HepG2 (cell line): ENCODE measurements around the gene INSIG1. TPM values are rescaled to one million over a fixed set of nuclear protein-coding genes. Genes with fewer than 3 reads are reported as not detected.

Experiments used
- ATAC-seq: fragments of 200-7000 bp; cut with Tn5 transposase; 3 replicates; pipeline ENCODE4 v1.9.1; 2020; ENCODE audit warnings: mild to moderate bottlenecking, moderate library complexity
- BruUV-seq: library from RNA; stranded (reverse); fragments of 400-500 nt; replicated peaks from 2 replicates; lab custom pipeline; 2021; lab: Mats Ljungman, UMichigan
- CTCF ChIA-PET: fragments of 300-600 bp; formaldehyde crosslinking; extraction: SDS; loops from one replicate; lab custom pipeline; 2021; ENCODE audit warnings: low total read pairs, inconsistent platforms, low intra/inter-chr PET ratio; lab: Yijun Ruan, JAX
- POLR2A ChIA-PET: fragments of 350-600 bp; sonication (Branson Sonifier 250); formaldehyde crosslinking; loops from one replicate; lab custom pipeline; 2020; ENCODE audit warnings: antibody characterized with exemption, inconsistent platforms; lab: Yijun Ruan, JAX
- DNase-seq: peaks from one replicate; pipeline ENCODE4 v3.0.0-alpha.2; 2015; ENCODE audit warnings: low spot score
- FAIRE-seq: peaks from 3 replicates; lab custom pipeline; 2011; peaks lifted over from hg19 to GRCh38; lab: Jason Lieb, UNC
- H2AFZ ChIP-seq: one replicate; pipeline ENCODE4 v1.6.1; 2011; ENCODE audit warnings: low read length, inconsistent platforms
- H3K27ac ChIP-seq: fragments of 300-600 bp; 3 replicates; pipeline ENCODE4 v1.8.0; 2011; ENCODE audit warnings: mixed run types, mild to moderate bottlenecking, mixed read lengths, low read length, inconsistent platforms; ENCODE audit not compliant: insufficient read depth; ENCODE audit errors: extremely low read length
- H3K27me3 ChIP-seq, 2 experiments: fragments of 200-600 bp in 1 of 2; 2 replicates in 1 of 2; 3 replicates in 1 of 2; pipeline versions ENCODE4 v1.6.0 to v1.8.0; 2011; ENCODE audit warnings: low read length in 2 of 2, mild to moderate bottlenecking in 2 of 2, moderate library complexity in 2 of 2, inconsistent platforms in 1 of 2; ENCODE audit not compliant: insufficient read depth in 2 of 2, control insufficient read depth in 1 of 2
- H3K36me3 ChIP-seq, 2 experiments: fragments of 200-600 bp in 1 of 2; replicated peaks in 1 of 2; 2 replicates in 1 of 2; 3 replicates in 1 of 2; pipeline versions ENCODE4 v1.5.1 to v1.8.0; 2011; ENCODE audit warnings: low read length in 2 of 2, inconsistent platforms in 1 of 2; ENCODE audit not compliant: insufficient read depth in 2 of 2, control insufficient read depth in 1 of 2
- H3K4me1 ChIP-seq: 2 replicates; pipeline ENCODE4 v1.5.1; 2012; ENCODE audit warnings: low read length, inconsistent platforms; ENCODE audit not compliant: insufficient read depth
- H3K4me2 ChIP-seq: 2 replicates; pipeline ENCODE4 v1.6.0; 2011; ENCODE audit warnings: low read depth, low read length, inconsistent platforms
- H3K4me3 ChIP-seq, 3 experiments: fragments of 200-600 bp in 1 of 3; sonication (generic), shearing (Covaris generic) in 1 of 3; replicated peaks in 1 of 3; 2 replicates each; pipeline ENCODE4 v1.5.1; 2011 to 2016; ENCODE audit warnings: low read length in 3 of 3, inconsistent platforms in 2 of 3, low read depth in 2 of 3, mild to moderate bottlenecking in 2 of 3, control low read depth in 1 of 3, mixed read lengths in 1 of 3; ENCODE audit not compliant: insufficient read depth in 1 of 3
- H3K79me2 ChIP-seq: one replicate; pipeline ENCODE4 v1.6.1; 2011; ENCODE audit warnings: low read length, inconsistent platforms; ENCODE audit not compliant: insufficient read depth
- H3K9ac ChIP-seq: 2 replicates; pipeline ENCODE4 v1.6.0; 2011; ENCODE audit warnings: mild to moderate bottlenecking, low read depth, low read length, inconsistent platforms; ENCODE audit not compliant: insufficient read depth
- H3K9me3 ChIP-seq: 2 replicates; pipeline ENCODE4 v1.5.1; 2012; ENCODE audit warnings: mild to moderate bottlenecking, low read length
- H4K20me1 ChIP-seq: 2 replicates; pipeline ENCODE4 v1.6.0; 2011; ENCODE audit warnings: inconsistent platforms, mild to moderate bottlenecking, low read length, moderate library complexity; ENCODE audit not compliant: insufficient read depth
- CHCHD3 ChIP-seq: sonication (generic); formaldehyde crosslinking; IDR thresholded peaks from 2 replicates; pipeline ENCODE4 v1.8.0; 2022; ENCODE audit warnings: mild to moderate bottlenecking, missing genetic modification reagents, moderate library complexity
- FOSL1 ChIP-seq: sonication (generic); formaldehyde crosslinking; IDR thresholded peaks from 2 replicates; pipeline ENCODE4 v1.9.0; 2021; ENCODE audit warnings: missing genetic modification reagents, borderline replicate concordance
- KDM5A ChIP-seq: fragments of 200-600 bp; sonication (generic); IDR thresholded peaks from 2 replicates; pipeline ENCODE4 v1.7.0; 2018; ENCODE audit warnings: antibody characterized with exemption, mild to moderate bottlenecking, low read length, borderline replicate concordance
- KLF6 ChIP-seq: IDR thresholded peaks from 2 replicates; pipeline ENCODE4 v1.8.0; 2016; ENCODE audit warnings: missing biosample characterization, missing genetic modification reagents
- NFE2L2 ChIP-seq: fragments of 150-350 bp; IDR thresholded peaks from 2 replicates; pipeline ENCODE4 v1.6.1; 2014; ENCODE audit warnings: low read length
- POLR2G ChIP-seq: fragments of 200-400 bp; formaldehyde crosslinking; IDR thresholded peaks from 2 replicates; pipeline ENCODE4 v1.6.1; 2018; ENCODE audit warnings: mild to moderate bottlenecking, low read depth, low read length, moderate library complexity
- ZFY ChIP-seq: sonication (generic); formaldehyde crosslinking; IDR thresholded peaks from 2 replicates; pipeline ENCODE4 v1.4.0; 2020; ENCODE audit warnings: missing genetic modification reagents
- ZNF605 ChIP-seq: sonication (generic); formaldehyde crosslinking; IDR thresholded peaks from 2 replicates; pipeline ENCODE4 v1.8.0; 2022; ENCODE audit warnings: mild to moderate bottlenecking, missing genetic modification reagents
- WGBS: methylation state at CpG from one replicate; pipeline ENCODE4 v1.1.6; 2017; ENCODE audit warnings: low lambda C conversion rate; 5-methylcytosine and 5-hydroxymethylcytosine counted together
- in situ Hi-C: cut with HindIII; loops from 2 replicates; pipeline ENCODE4 v1.10.0; 2017; ENCODE audit warnings: low pct_unique_long_range_greater_than_20kb; ENCODE audit not compliant: extremely low pct_ligation_motif_present
- intact Hi-C: fragments of 100-400 bp; cut with micrococcal nuclease; formaldehyde crosslinking; loops from one replicate; pipeline ENCODE4 v1.10.0; 2022; ENCODE audit not compliant: unreplicated experiment
- polyA plus RNA-seq, 8 experiments: library from polyadenylated mRNA; depleted of rRNA in 3 of 8; stranded (reverse) in 7 of 8; unstranded in 1 of 8; fragments of >200 nt; fragmentation: Illumina TruSeq in 4 of 8; extraction: Trizol in 4 of 8; gene quantifications; 2 replicates each; pipeline versions ENCODE4 v1.2.1 to v1.2.3, GENCODE V29; 2011 to 2016; ENCODE audit warnings: low read depth in 4 of 8, missing spikeins in 1 of 8, mixed read lengths in 1 of 8; ENCODE audit not compliant: insufficient read depth in 1 of 8
- total RNA-seq, 5 experiments: library from RNA; depleted of rRNA; stranded (reverse); fragments of >200 nt; fragmentation: Illumina TruSeq; extraction: Trizol; gene quantifications; 2 replicates each; pipeline ENCODE4 v1.2.3, GENCODE V29; 2016; ENCODE audit warnings: low read depth in 1 of 5
- TF ChIP-seq, protein P1 (sequence below): sonication (generic); formaldehyde crosslinking; IDR thresholded peaks from 2 replicates; pipeline ENCODE4 v1.5.1; 2020; ENCODE audit warnings: mild to moderate bottlenecking, missing genetic modification reagents, moderate library complexity
- TF ChIP-seq, protein P2 (sequence below): sonication (generic); formaldehyde crosslinking; conservative IDR thresholded peaks from 2 replicates; pipeline ENCODE4 v1.4.0; 2020; ENCODE audit warnings: missing genetic modification reagents

The INSIG1 gene
- total and polyA plus RNA-seq, 2 of the 13 experiments (the other 11 are each of a cell fraction or from before 2014, with no cell fraction given): 0.07 to 0.11 TPM

DNA sequence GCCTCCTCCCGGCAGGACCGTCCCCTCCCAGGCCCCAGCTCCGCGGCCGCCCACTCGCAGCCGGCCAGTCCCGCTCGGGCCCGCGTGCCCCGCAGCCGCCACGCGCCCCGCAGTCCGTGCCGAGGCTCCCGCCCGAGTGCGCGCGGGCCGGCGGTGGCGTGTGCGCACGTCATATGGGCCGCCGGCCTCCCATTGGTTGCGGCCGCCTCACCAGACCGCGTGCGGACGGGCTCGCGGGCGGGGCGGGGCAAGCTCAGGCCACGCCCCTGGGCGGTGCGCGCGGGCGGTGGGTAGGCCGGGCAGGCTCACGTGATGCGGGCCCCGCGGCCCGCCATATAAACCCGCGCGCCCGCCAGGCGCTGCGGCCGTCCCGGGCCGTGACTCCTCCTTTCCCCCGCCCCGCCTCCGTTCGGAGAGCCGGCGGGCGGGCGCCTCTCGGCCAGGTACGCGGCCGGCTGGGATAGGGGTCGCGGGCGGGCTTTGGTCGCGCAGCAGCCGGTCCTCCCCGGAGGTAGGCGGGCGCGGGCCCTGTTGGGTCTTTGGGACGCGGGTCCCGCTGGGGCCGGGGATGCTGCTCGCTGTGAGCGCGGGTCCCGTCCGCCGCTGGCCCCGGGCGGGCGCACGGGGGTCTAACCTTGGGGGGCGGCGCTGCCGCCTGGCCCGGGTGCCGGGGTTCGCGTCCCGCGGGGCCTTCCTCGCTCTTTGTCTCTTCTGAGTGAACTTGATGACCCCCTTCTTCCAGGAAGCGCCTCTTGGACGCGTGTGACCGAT, at the start of gene INSIG1 (continued):
- TF ChIP-seq, protein P1, sequence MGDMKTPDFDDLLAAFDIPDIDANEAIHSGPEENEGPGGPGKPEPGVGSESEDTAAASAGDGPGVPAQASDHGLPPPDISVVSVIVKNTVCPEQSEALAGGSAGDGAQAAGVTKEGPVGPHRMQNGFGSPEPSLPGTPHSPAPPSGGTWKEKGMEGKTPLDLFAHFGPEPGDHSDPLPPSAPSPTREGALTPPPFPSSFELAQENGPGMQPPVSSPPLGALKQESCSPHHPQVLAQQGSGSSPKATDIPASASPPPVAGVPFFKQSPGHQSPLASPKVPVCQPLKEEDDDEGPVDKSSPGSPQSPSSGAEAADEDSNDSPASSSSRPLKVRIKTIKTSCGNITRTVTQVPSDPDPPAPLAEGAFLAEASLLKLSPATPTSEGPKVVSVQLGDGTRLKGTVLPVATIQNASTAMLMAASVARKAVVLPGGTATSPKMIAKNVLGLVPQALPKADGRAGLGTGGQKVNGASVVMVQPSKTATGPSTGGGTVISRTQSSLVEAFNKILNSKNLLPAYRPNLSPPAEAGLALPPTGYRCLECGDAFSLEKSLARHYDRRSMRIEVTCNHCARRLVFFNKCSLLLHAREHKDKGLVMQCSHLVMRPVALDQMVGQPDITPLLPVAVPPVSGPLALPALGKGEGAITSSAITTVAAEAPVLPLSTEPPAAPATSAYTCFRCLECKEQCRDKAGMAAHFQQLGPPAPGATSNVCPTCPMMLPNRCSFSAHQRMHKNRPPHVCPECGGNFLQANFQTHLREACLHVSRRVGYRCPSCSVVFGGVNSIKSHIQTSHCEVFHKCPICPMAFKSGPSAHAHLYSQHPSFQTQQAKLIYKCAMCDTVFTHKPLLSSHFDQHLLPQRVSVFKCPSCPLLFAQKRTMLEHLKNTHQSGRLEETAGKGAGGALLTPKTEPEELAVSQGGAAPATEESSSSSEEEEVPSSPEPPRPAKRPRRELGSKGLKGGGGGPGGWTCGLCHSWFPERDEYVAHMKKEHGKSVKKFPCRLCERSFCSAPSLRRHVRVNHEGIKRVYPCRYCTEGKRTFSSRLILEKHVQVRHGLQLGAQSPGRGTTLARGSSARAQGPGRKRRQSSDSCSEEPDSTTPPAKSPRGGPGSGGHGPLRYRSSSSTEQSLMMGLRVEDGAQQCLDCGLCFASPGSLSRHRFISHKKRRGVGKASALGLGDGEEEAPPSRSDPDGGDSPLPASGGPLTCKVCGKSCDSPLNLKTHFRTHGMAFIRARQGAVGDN (CRISPR knock-in tag): no peak
- TF ChIP-seq CHCHD3 (CRISPR knock-in tag) (no peak), FOSL1 (CRISPR knock-in tag) (no peak)
- TF ChIP-seq, all 625 proteins: peak for 0

DNA sequence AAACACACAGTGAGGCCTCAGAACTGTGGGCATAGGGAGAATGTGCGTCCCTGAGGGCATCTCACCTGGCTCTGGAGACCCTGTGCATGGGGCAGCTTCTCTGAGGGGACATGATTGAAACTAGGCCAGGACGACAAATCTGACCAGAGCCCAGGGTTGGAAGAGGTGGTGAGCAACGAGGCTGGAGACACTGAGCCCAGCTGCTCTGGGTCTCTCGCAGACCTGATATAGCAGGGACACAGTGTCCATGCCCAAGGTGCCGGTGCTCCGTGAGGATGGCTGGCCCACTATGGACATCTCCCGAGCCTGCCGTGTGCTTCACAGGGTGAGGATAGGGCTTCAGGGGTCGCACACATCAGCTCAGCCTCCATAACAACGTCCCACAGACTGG, 49.3 kb upstream of the INSIG1 start:
- Histone ChIP-seq H3K4me1 (no peaks in the 10 kb centered on the region), H3K27me3 (peaks cover 3 to 43% of the 10 kb centered on the region in 2 experiments; a peak in 3 of 5 replicates), H2AFZ (no peak overlapping the region), H3K4me2 (no peak overlapping the region), H3K79me2 (no peaks in the 10 kb centered on the region), H3K4me3 (no peak overlapping the region), H3K9ac (no peak overlapping the region), H3K36me3 (no peaks in the 10 kb centered on the region), H3K27ac (no peak overlapping the region), H3K9me3 (no peaks in the 10 kb centered on the region; the same call in 1 of the 2 replicates), H4K20me1 (no peaks in the 10 kb centered on the region)
- in situ Hi-C loops (no loop called here), intact Hi-C loops (no loop called here)
- CTCF ChIA-PET: no interaction called here
- no TSS peak for BruUV-seq
- POLR2A ChIA-PET: no interaction called here
- FAIRE-seq: no peak
- no peak for DNase-seq
- TF ChIP-seq POLR2G: no peak
- no peak for TF ChIP-seq NFE2L2
- no peak for TF ChIP-seq ZFY (CRISPR knock-in tag)
- TF ChIP-seq, protein P2, sequence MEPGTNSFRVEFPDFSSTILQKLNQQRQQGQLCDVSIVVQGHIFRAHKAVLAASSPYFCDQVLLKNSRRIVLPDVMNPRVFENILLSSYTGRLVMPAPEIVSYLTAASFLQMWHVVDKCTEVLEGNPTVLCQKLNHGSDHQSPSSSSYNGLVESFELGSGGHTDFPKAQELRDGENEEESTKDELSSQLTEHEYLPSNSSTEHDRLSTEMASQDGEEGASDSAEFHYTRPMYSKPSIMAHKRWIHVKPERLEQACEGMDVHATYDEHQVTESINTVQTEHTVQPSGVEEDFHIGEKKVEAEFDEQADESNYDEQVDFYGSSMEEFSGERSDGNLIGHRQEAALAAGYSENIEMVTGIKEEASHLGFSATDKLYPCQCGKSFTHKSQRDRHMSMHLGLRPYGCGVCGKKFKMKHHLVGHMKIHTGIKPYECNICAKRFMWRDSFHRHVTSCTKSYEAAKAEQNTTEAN (CRISPR knock-in tag): no peak
- TF ChIP-seq KDM5A: no peak
- no peak for TF ChIP-seq KLF6 (CRISPR knock-in tag)
- TF ChIP-seq ZNF605: no peak
- ATAC-seq: no peak
- WGBS: 8% methylated on average over 5 of the region's 10 CpGs
